HG03045 (cell line): ENCODE measurements around the gene SERINC5.
"Not testable (repeated sequence)": the region's sequence is repeated elsewhere in the genome, so short reads cannot be mapped to it uniquely, and the experiment has no call there.

Experiments
- ATAC-seq: cut with Tn5 transposase; IDR thresholded peaks from one replicate; pipeline ENCODE4 v1.9.1; 2021; ENCODE audit warnings: mild to moderate bottlenecking, moderate library complexity; ENCODE audit not compliant: unreplicated experiment

Gene SERINC5

GRCh38 chr5:80111376-80111990, 144.4 kb downstream of the SERINC5 start:
- not testable (repeated sequence) for ATAC-seq

GRCh38 chr5:80109646-80110478, 146.0 kb downstream of the SERINC5 start:
- ATAC-seq = no peak

GRCh38 chr5:80106916-80107315, 148.9 kb downstream of the SERINC5 start:
- ATAC-seq = no peak

GRCh38 chr5:80105698-80106439, 150.0 kb downstream of the SERINC5 start:
- ATAC-seq = no peak

GRCh38 chr5:80103371-80103770, 152.5 kb downstream of the SERINC5 start:
- ATAC-seq = no peak

GRCh38 chr5:80101993-80102392, 153.9 kb downstream of the SERINC5 start:
- ATAC-seq = no peak

- ATAC-seq = no peak
Observed at GRCh38 chr5:80097451-80097850, 158.4 kb downstream of the SERINC5 start.

- no peak for ATAC-seq
Observed at GRCh38 chr5:80094236-80094738, 161.6 kb downstream of the SERINC5 start.

GRCh38 chr5:80093796-80094195, 162.1 kb downstream of the SERINC5 start:
- no peak for ATAC-seq

- no peak for ATAC-seq
Observed at GRCh38 chr5:80092486-80093107, 163.3 kb downstream of the SERINC5 start.

- not testable (repeated sequence) for ATAC-seq
Observed at GRCh38 chr5:80091792-80092192, 164.1 kb downstream of the SERINC5 start.

GRCh38 chr5:80090884-80091166, 165.0 kb downstream of the SERINC5 start:
- ATAC-seq = no peak

GRCh38 chr5:80083101-80083890, 172.6 kb downstream of the SERINC5 start:
- ATAC-seq = no peak

GRCh38 chr5:80082731-80083100, 173.1 kb downstream of the SERINC5 start:
- ATAC-seq = no peak

GRCh38 chr5:80082281-80082680, 173.6 kb downstream of the SERINC5 start:
- ATAC-seq = no peak

- ATAC-seq = no peak
Observed at GRCh38 chr5:80078921-80079320, 176.9 kb downstream of the SERINC5 start.

GRCh38 chr5:80077051-80077714, 178.7 kb downstream of the SERINC5 start:
- ATAC-seq = no peak

- no peak for ATAC-seq
Observed at GRCh38 chr5:80076131-80077050, 179.5 kb downstream of the SERINC5 start.
